H1 (cell line): ENCODE results near the gene DNAJB8. TPM values are rescaled to one million over a fixed set of nuclear protein-coding genes. Genes with fewer than 3 reads are reported as not detected.

ENCODE experiments used
- CTCF ChIA-PET: fragments of 300-600 bp; sonication (Branson Sonifier 250); formaldehyde crosslinking; loops from one replicate; lab custom pipeline; 2021; ENCODE audit not compliant: partially characterized antibody; lab: Charles Lee
- POLR2A ChIA-PET: fragments of 300-600 bp; sonication (Branson Sonifier 250); formaldehyde crosslinking; loops from one replicate; lab custom pipeline; 2021; ENCODE audit warnings: inconsistent platforms; ENCODE audit not compliant: partially characterized antibody; lab: Charles Lee
- DNase-seq, 2 experiments: peaks; one replicate each; pipeline versions ENCODE4 v3.0.0 to v3.0.0-alpha.2; 2010 to 2022; ENCODE audit warnings: low spot score in 2 of 2, low read depth in 1 of 2, mixed read lengths in 1 of 2
- FAIRE-seq: peaks from 2 replicates; lab custom pipeline; 2011; peaks lifted over from hg19 to GRCh38; lab: Jason Lieb, UNC
- H2AFZ ChIP-seq: 2 replicates; pipeline ENCODE4 v1.8.1; 2012; ENCODE audit warnings: low read length, inconsistent platforms
- H2AK5ac ChIP-seq: 2 replicates; pipeline ENCODE4 v1.6.1; 2013; ENCODE audit warnings: low read depth, low read length
- H2BK120ac ChIP-seq: replicated peaks from 2 replicates; pipeline ENCODE3; 2013; ENCODE audit warnings: low read depth, low read length, inconsistent platforms
- H2BK12ac ChIP-seq: 2 replicates; pipeline ENCODE4 v1.6.1; 2013; ENCODE audit warnings: low read depth, low read length
- H2BK15ac ChIP-seq: 2 replicates; pipeline ENCODE4 v1.6.1; 2013; ENCODE audit warnings: low read length
- H2BK20ac ChIP-seq: 2 replicates; pipeline ENCODE4 v1.6.1; 2013; ENCODE audit warnings: low read length
- H2BK5ac ChIP-seq: 2 replicates; pipeline ENCODE4 v1.6.1; 2013; ENCODE audit warnings: low read depth, low read length
- H3K14ac ChIP-seq: 2 replicates; pipeline ENCODE4 v1.6.1; 2013; ENCODE audit warnings: inconsistent platforms; ENCODE audit not compliant: insufficient read length
- H3K18ac ChIP-seq: 2 replicates; pipeline ENCODE4 v1.6.1; 2013; ENCODE audit warnings: low read length; ENCODE audit errors: extremely low read depth
- H3K23ac ChIP-seq: 2 replicates; pipeline ENCODE4 v1.6.1; 2013; ENCODE audit warnings: inconsistent platforms; ENCODE audit not compliant: insufficient read length
- H3K23me2 ChIP-seq: 2 replicates; pipeline ENCODE4 v1.6.1; 2013; ENCODE audit warnings: low read depth, low read length
- H3K27ac ChIP-seq: 2 replicates; pipeline ENCODE4 v1.6.1; 2011; ENCODE audit warnings: low read depth, low read length, inconsistent platforms
- H3K27me3 ChIP-seq, 4 experiments: replicated peaks in 1 of 4; 1 replicate in 1 of 4; 2 replicates in 3 of 4; pipeline versions ENCODE4 v1.6.1 to v1.8.1; 2011 to 2013; ENCODE audit warnings: low read length in 3 of 4, mild to moderate bottlenecking in 3 of 4, inconsistent platforms in 2 of 4, mixed read lengths in 2 of 4, moderate library complexity in 1 of 4; ENCODE audit not compliant: control insufficient read depth in 3 of 4, insufficient read depth in 3 of 4; ENCODE audit errors: extremely low read depth in 1 of 4
- H3K36me3 ChIP-seq, 4 experiments: 2 replicates each; pipeline versions ENCODE4 v1.6.1 to v1.8.1; 2011 to 2013; ENCODE audit warnings: mild to moderate bottlenecking in 4 of 4, low read length in 3 of 4, moderate library complexity in 2 of 4, control low read depth in 1 of 4, inconsistent platforms in 1 of 4; ENCODE audit not compliant: insufficient read depth in 4 of 4, control insufficient read depth in 2 of 4
- H3K4ac ChIP-seq: replicated peaks from 2 replicates; pipeline ENCODE3; 2013; ENCODE audit warnings: low read length, low read depth, mixed read lengths, inconsistent platforms; ENCODE audit not compliant: insufficient read length
- H3K4me1 ChIP-seq, 4 experiments: replicated peaks in 1 of 4; 1 replicate in 1 of 4; 2 replicates in 3 of 4; pipeline versions ENCODE4 v1.6.1 to v1.8.1; 2011 to 2013; ENCODE audit warnings: low read length in 3 of 4, inconsistent platforms in 2 of 4, mixed read lengths in 1 of 4; ENCODE audit not compliant: insufficient read depth in 4 of 4, control insufficient read depth in 3 of 4
- H3K4me2 ChIP-seq, 2 experiments: 2 replicates each; pipeline versions ENCODE4 v1.6.1 to v1.8.1; 2011 to 2013; ENCODE audit warnings: low read depth in 2 of 2, low read length in 2 of 2, control low read depth in 1 of 2, inconsistent platforms in 1 of 2, mild to moderate bottlenecking in 1 of 2; ENCODE audit not compliant: insufficient read depth in 1 of 2
- H3K4me3 ChIP-seq, 4 experiments: fragments of 200-600, 300-600 bp in 1 of 4; sonication (generic), shearing (Covaris generic), sonication (Bioruptor Twin) in 1 of 4; 2 replicates each; pipeline versions ENCODE4 v1.5.1 to v1.8.1; 2011 to 2016; ENCODE audit warnings: low read length in 4 of 4, low read depth in 3 of 4, control low read depth in 2 of 4, inconsistent platforms in 2 of 4, mild to moderate bottlenecking in 2 of 4, mixed read lengths in 1 of 4, moderate library complexity in 1 of 4; ENCODE audit not compliant: insufficient read depth in 2 of 4; ENCODE audit errors: extremely low read depth in 1 of 4
- H3K56ac ChIP-seq: replicated peaks from 2 replicates; pipeline ENCODE3; 2013; ENCODE audit warnings: low read depth, mild to moderate bottlenecking, mixed read lengths, low read length, inconsistent platforms; ENCODE audit not compliant: insufficient read length
- H3K79me1 ChIP-seq: 2 replicates; pipeline ENCODE4 v1.6.1; 2013; ENCODE audit warnings: low read depth, low read length, control low read depth
- H3K79me2 ChIP-seq, 2 experiments: 2 replicates each; pipeline versions ENCODE4 v1.6.1 to v1.8.1; 2012 to 2013; ENCODE audit warnings: low read length in 2 of 2, mild to moderate bottlenecking in 2 of 2, inconsistent platforms in 1 of 2; ENCODE audit not compliant: insufficient read depth in 2 of 2, control insufficient read depth in 1 of 2
- H3K9ac ChIP-seq, 4 experiments: replicated peaks in 1 of 4; 1 replicate in 1 of 4; 2 replicates in 3 of 4; pipeline versions ENCODE4 v1.6.1 to v1.8.1; 2011 to 2013; ENCODE audit warnings: low read depth in 3 of 4, low read length in 3 of 4, control low read depth in 2 of 4, mild to moderate bottlenecking in 2 of 4, moderate library complexity in 2 of 4, inconsistent platforms in 1 of 4; ENCODE audit errors: extremely low read depth in 1 of 4
- H3K9me3 ChIP-seq, 2 experiments: 2 replicates each; pipeline versions ENCODE4 v1.6.1 to v1.8.1; 2012 to 2013; ENCODE audit warnings: mild to moderate bottlenecking in 2 of 2, moderate library complexity in 2 of 2, control low read depth in 1 of 2, inconsistent platforms in 1 of 2, low read depth in 1 of 2, low read length in 1 of 2, mixed read lengths in 1 of 2; ENCODE audit not compliant: insufficient read depth in 2 of 2
- H4K20me1 ChIP-seq, 2 experiments: replicated peaks in 1 of 2; 2 replicates each; pipeline versions ENCODE3 to v1.8.1; 2011 to 2013; ENCODE audit warnings: inconsistent platforms in 2 of 2, low read length in 2 of 2, mild to moderate bottlenecking in 1 of 2; ENCODE audit not compliant: insufficient read depth in 2 of 2, control insufficient read depth in 1 of 2
- H4K5ac ChIP-seq: 2 replicates; pipeline ENCODE4 v1.6.1; 2013; ENCODE audit warnings: low read length, low read depth, mixed read lengths, inconsistent platforms; ENCODE audit not compliant: insufficient read length
- H4K8ac ChIP-seq: 2 replicates; pipeline ENCODE4 v1.8.0; 2013; ENCODE audit warnings: mild to moderate bottlenecking, moderate library complexity, low read length, inconsistent platforms; ENCODE audit not compliant: insufficient read depth; ENCODE audit errors: extremely low read depth
- H4K91ac ChIP-seq: replicated peaks from 2 replicates; pipeline ENCODE3; 2013; ENCODE audit warnings: low read length, mixed read lengths, inconsistent platforms; ENCODE audit not compliant: insufficient read length
- ASH2L ChIP-seq: fragments of 200-600, 300-600 bp; sonication (generic); IDR thresholded peaks from one replicate; pipeline ENCODE4 v1.7.1; 2017; ENCODE audit warnings: low read length
- BRCA1 ChIP-seq: IDR thresholded peaks from 2 replicates; pipeline ENCODE4 v1.6.1; 2012; ENCODE audit warnings: low read depth, low read length, improper control_type of control experiment
- CREB1 ChIP-seq: IDR thresholded peaks from 2 replicates; pipeline ENCODE4 v1.6.1; 2012; ENCODE audit warnings: inconsistent platforms
- EP300 ChIP-seq, 2 experiments: IDR thresholded peaks; 1 replicate in 1 of 2; 2 replicates in 1 of 2; pipeline ENCODE4 v1.6.1; 2011 to 2012; ENCODE audit warnings: low read depth in 2 of 2, low read length in 2 of 2, mild to moderate bottlenecking in 2 of 2, borderline replicate concordance in 1 of 2, inconsistent platforms in 1 of 2, moderate library complexity in 1 of 2
- FOSL1 ChIP-seq: IDR thresholded peaks from 2 replicates; pipeline ENCODE4 v1.6.1; 2011; ENCODE audit warnings: mild to moderate bottlenecking, low read depth, low read length, moderate library complexity; ENCODE audit not compliant: insufficient read depth
- HDAC6 ChIP-seq: IDR thresholded peaks from one replicate; pipeline ENCODE4 v1.7.1; 2012; ENCODE audit warnings: low read depth, mild to moderate bottlenecking, inconsistent platforms, low read length, moderate library complexity
- JUN ChIP-seq: IDR thresholded peaks from 2 replicates; pipeline ENCODE4 v1.6.1; 2011; ENCODE audit warnings: low read depth, mild to moderate bottlenecking, improper control_type of control experiment, low read length
- POLR2AphosphoS5 ChIP-seq: IDR thresholded peaks from 2 replicates; pipeline ENCODE4 v1.6.1; 2011; ENCODE audit warnings: low read depth, low read length
- RNF2 ChIP-seq: fragments of 200-900, 300-1000 bp; sonication (generic); IDR thresholded peaks from 2 replicates; pipeline ENCODE4 v1.7.1; 2016; ENCODE audit warnings: borderline replicate concordance, low read depth, mild to moderate bottlenecking, antibody characterized with exemption, low read length; ENCODE audit not compliant: poor library complexity, severe bottlenecking; ENCODE audit errors: missing control alignments
- RXRA ChIP-seq: IDR thresholded peaks from 2 replicates; pipeline ENCODE4 v1.6.1; 2011; ENCODE audit warnings: low read depth, mild to moderate bottlenecking, low read length, moderate library complexity; ENCODE audit not compliant: insufficient read depth
- SP1 ChIP-seq: IDR thresholded peaks from 2 replicates; pipeline ENCODE4 v1.6.1; 2011; ENCODE audit warnings: low read depth, low read length
- SP2 ChIP-seq: IDR thresholded peaks from 2 replicates; pipeline ENCODE4 v1.6.1; 2012; ENCODE audit warnings: mild to moderate bottlenecking, low read length, inconsistent platforms
- TEAD4 ChIP-seq: IDR thresholded peaks from 2 replicates; pipeline ENCODE4 v1.6.1; 2012; ENCODE audit warnings: low read depth, low read length, inconsistent platforms, mixed read lengths
- WGBS, 2 experiments: shearing (Covaris generic) in 1 of 2; methylation state at CpG; one replicate each; pipeline versions ENCODE4 v1.1.6 to v1.1.7; 2013 to 2015; ENCODE audit warnings: low lambda C conversion rate in 2 of 2, mixed read lengths in 2 of 2, inconsistent platforms in 1 of 2, low coverage in 1 of 2, missing lambda C conversion rate in 1 of 2; ENCODE audit not compliant: insufficient replicate concordance in 2 of 2, insufficient coverage in 1 of 2, insufficient read length in 1 of 2; ENCODE audit errors: extremely low coverage in 1 of 2, missing lambda C conversion rate in 1 of 2; 5-methylcytosine and 5-hydroxymethylcytosine counted together
- polyA plus RNA-seq, 7 experiments: library from polyadenylated mRNA; depleted of rRNA in 3 of 7; stranded (reverse) in 5 of 7; unstranded in 2 of 7; fragments of >200 nt in 5 of 7; fragments of 200-250 nt in 2 of 7; gene quantifications; 1 replicate in 5 of 7; 2 replicates in 1 of 7; 4 replicates in 1 of 7; pipeline versions ENCODE4 v1.2.1 to v1.2.3, GENCODE V29; 2011 to 2013; ENCODE audit warnings: missing spikeins in 2 of 7, mixed read lengths in 2 of 7
- total RNA-seq: library from RNA; stranded (reverse); fragmentation: NEBNext Ultra II Directional; extraction: Animal tissue kit (Norgen Biotek cat#: 25700); gene quantifications from 2 replicates; pipeline ENCODE4 v1.2.1, GENCODE V29; 2021

Gene DNAJB8
- total and polyA plus RNA-seq, 2 of the 8 experiments (the other 6 are each of a cell fraction or from before 2014, with no cell fraction given) = not detected

GRCh38 chr3:128447561-128448013, 19.1 kb downstream of the DNAJB8 start:
- Histone ChIP-seq H2AK5ac (no peak overlapping the region), H3K79me2 (no peaks in the 10 kb centered on the region), H4K20me1 (peaks cover 0 to 7% of the 10 kb centered on the region in 2 experiments), H2BK15ac (no peak overlapping the region), H3K9me3 (no peaks in the 10 kb centered on the region), H3K14ac (no peak overlapping the region), H3K56ac (no peak overlapping the region), H2BK12ac (no peak overlapping the region), H3K79me1 (no peaks in the 10 kb centered on the region; the same call in 1 of the 2 replicates), H4K91ac (no peak overlapping the region), H3K4ac (no peak overlapping the region), H2AFZ (no peak overlapping the region), H3K4me2 (no peak overlapping the region), H4K5ac (no peak overlapping the region), H3K4me1 (no peaks in the 10 kb centered on the region), H2BK120ac (no peak overlapping the region), H2BK5ac (no peak overlapping the region), H3K27ac (no peak overlapping the region), H4K8ac (no peak overlapping the region; the same call in 1 of the 2 replicates), H3K36me3 (no peaks in the 10 kb centered on the region), H2BK20ac (no peak overlapping the region), H3K23me2 (peaks cover 11% of the 10 kb centered on the region; the same call in 1 of the 2 replicates), H3K4me3 (no peak overlapping the region), H3K9ac (no peak overlapping the region), H3K18ac (no peak overlapping the region), H3K23ac (no peak overlapping the region), H3K27me3 (peaks cover 0 to 2% (median 0%) of the 10 kb centered on the region in 4 experiments; a peak in 3 of 7 replicates)
- FAIRE-seq (no peak), DNase-seq (no peak)
- TF ChIP-seq CREB1 (no peak), SP2 (no peak), SP1 (no peak), POLR2AphosphoS5 (no peak), JUN (no peak), TEAD4 (no peak), EP300 (IDR thresholded peaks at IDR 0.05; ENCODE audit: borderline replicate concordance in 1 of 2, low read depth in 2 of 2, low read length in 2 of 2) (no peak), FOSL1 (no peak), BRCA1 (no peak), ASH2L (no peak), RNF2 (no peak), RXRA (no peak), HDAC6 (no peak)
- CTCF ChIA-PET = interaction anchor here (1.0 to 4.0 kb wide), 3 partner anchors 8 to 22 kb away, joined by 3 to 28 read pairs (median 4); no protein-coding TSS in a partner anchor
- POLR2A ChIA-PET = interaction anchor here (0.9 to 1.5 kb wide), 2 partner anchors 9 to 13 kb away, joined by 3 to 4 read pairs; no protein-coding TSS in a partner anchor
- WGBS, 2 experiments = 87% methylated on average over 3 of the region's 3 CpGs; no CpG with 5 or more reads in 1 of the 2 experiments
